ENCODE results near the gene C19orf81. TPM values are rescaled to one million over a fixed set of nuclear protein-coding genes. Genes with fewer than 3 reads are reported as not detected.
"Not testable (repeated sequence)": the region's sequence is repeated elsewhere in the genome, so short reads cannot be mapped to it uniquely, and the experiment has no call there.

C19orf81 gene
- total and polyA plus RNA-seq, 7 donors = 0.50 to 1.8 (median 1.0) TPM; not detected in 3

- no peak for ATAC-seq
- no peak for TF ChIP-seq CTCF (IDR thresholded peaks at IDR 0.05)
- intact Hi-C loops (cut with DNase I) = no loop called here
- Histone ChIP-seq H3K4me3 (no peak overlapping the region), H3K36me3 (ENCODE audit: insufficient read depth in 1 of 2, low read depth in 1 of 2) (no peaks in the 10 kb centered on the region), H3K27ac (no peak overlapping the region), H3K9me3 (no peaks in the 10 kb centered on the region), H3K27me3 (ENCODE audit: insufficient read depth in 3 of 3, low read length in 2 of 3) (peaks cover 0 to 34% (median 5%) of the 10 kb centered on the region in 3 donors), H3K4me1 (no peaks in the 10 kb centered on the region)
- no peak for DNase-seq
- 84 to 89% (median 88%) methylated on average over 4 of the region's 4 CpGs for whole genome bisulfite sequencing, 3 donors
These were observed 46.3 kb upstream of the C19orf81 start for GRCh38 chr19:50602935-50603334.

DNA sequence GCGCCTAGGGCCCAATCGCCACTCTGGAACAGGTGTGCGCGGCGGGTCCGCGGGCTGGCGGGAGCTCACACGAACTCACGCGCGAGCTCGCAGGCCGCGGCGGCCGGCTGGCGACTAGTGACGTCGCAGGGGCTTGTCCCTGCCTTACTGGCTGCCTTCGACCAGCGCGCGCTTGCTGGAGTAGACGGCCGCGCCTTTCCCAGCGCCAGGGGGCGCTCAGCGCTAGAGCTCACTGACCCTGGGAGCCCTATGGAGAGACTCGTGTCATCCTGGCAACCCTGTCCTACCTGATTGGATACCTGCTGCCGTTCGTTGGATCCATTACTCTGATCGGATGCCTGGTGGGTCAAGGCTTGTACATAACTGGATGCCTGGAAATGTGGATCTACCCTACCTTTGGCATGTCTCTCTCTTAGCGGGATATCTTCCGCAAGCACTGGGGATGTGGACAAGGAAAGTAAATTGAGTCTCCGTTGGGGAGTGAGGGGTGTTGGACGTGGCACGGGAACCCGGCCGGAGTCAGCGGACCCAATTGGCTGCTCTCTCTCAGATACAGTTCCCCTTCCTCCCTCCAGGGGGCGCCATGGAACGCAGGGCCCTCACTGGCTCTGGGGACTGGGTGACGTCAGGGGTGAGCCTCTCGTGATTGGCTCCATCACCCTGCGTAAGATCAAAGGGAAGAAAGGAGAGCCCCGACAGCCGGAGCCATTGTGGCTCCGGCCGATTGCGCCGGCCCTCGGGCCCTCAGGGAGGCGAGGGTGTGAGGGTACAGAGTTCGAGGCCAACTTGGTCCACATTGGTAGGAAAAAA, 44.8 kb upstream of the C19orf81 start:
- H3K27ac ChIP-seq; H3K9me3 ChIP-seq; intact Hi-C loops (cut with DNase I); DNase-seq; ATAC-seq; H3K4me1 ChIP-seq; H3K36me3 ChIP-seq (ENCODE audit: insufficient read depth in 1 of 2, low read depth in 1 of 2); H3K4me3 ChIP-seq: not testable (repeated sequence)
- WGBS, 3 donors = 44 to 54% methylated on average over 31 to 47 of the region's 56 CpGs; no CpG with 5 or more reads in 1 of the 3 donors
- peaks cover 0 to 34% (median 5%) of the 10 kb centered on the region in 3 donors for H3K27me3 ChIP-seq (ENCODE audit: insufficient read depth in 3 of 3, low read length in 2 of 3)

- ATAC-seq; DNase-seq; H3K36me3 ChIP-seq (ENCODE audit: insufficient read depth in 1 of 2, low read depth in 1 of 2); intact Hi-C loops (cut with DNase I); H3K4me3 ChIP-seq; H3K4me1 ChIP-seq; H3K27ac ChIP-seq; H3K9me3 ChIP-seq: not testable (repeated sequence)
- peaks cover 0 to 30% (median 5%) of the 10 kb centered on the region in 3 donors for H3K27me3 ChIP-seq (ENCODE audit: insufficient read depth in 3 of 3, low read length in 2 of 3)
- 30 to 43% (median 35%) methylated on average over 34 to 50 of the region's 58 CpGs for WGBS, 3 donors
These were observed 43.0 kb upstream of the C19orf81 start for GRCh38 chr19:50606059-50606836.

DNA sequence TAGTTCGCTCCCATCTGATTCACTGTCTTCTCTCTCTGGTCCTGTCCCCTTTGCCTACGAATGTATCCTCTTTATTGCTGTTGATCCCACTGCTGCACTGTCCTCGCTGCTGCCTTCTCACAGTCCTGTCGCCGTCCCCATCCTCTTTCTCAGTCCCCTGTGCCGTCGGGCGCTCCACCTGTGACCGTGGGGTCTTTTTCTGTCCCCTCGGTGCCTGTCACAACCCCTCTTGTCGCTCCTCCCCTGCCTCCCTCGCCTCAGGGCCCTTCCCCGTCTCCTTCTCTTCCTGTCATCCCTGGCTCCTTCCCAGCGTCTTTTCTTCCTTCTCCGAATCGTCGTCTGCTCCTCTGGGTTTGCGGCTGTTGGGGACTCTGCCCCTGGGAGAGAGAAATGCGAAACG, 41.9 kb upstream of the C19orf81 start:
- no peak for ATAC-seq
- Histone ChIP-seq H3K27me3 (ENCODE audit: insufficient read depth in 3 of 3, low read length in 2 of 3) (peaks cover 0 to 20% (median 3%) of the 10 kb centered on the region in 3 donors), H3K4me1 (no peaks in the 10 kb centered on the region), H3K27ac (no peak overlapping the region), H3K36me3 (ENCODE audit: insufficient read depth in 1 of 2, low read depth in 1 of 2) (no peaks in the 10 kb centered on the region), H3K4me3 (no peak overlapping the region), H3K9me3 (no peaks in the 10 kb centered on the region)
- intact Hi-C loops (cut with DNase I) = no loop called here
- WGBS, 3 donors = 57 to 63% (median 62%) methylated on average over 20 of the region's 20 CpGs
- no peak for TF ChIP-seq CTCF (IDR thresholded peaks at IDR 0.05)
- no peak for DNase-seq

DNA sequence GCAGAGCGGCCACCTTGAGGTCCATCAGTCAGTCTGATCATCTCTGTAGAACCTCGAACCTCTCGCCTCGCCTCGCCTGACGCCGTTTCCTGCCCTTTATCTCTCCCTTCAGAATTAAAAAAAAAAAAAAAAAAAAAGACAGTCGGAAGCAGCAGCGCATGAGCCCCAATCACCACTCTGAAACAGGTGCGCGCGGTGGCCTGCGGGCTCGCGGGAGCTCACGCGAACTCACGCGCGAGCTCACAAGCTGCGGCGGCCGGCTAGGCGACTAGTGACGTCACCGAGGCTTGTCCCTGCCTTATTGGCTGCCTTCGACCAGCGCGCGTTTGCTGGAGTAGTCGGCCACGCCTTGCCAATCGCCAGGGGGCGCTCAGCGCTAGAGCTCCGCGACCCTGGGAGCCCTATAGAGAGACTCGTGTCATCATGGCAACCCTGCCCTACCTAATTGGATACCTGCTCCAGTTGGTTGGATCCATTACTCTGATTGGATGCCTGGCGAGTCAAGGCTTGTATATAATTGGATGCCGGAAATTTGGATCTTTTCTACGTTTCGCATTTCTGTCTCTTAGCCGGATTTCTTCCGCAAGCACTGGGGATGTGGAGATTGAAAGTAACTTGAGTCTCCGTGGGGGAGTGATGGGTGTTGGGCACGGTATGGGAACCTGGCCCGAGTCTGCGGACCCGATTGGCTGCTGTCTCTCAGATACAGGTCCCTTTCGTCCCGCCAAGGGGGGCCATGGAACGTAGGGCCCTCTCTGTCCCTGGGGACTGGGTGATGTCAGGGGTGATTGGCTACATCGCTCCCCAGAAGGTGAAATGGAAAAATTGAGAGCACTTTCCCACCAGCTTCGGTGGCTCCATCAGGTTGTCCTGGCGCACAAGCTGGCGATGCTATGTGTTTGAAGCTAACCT, 41.1 kb upstream of the C19orf81 start:
- DNase-seq (peak; percentile 58 to 74), ATAC-seq (peak in 2 of 4 donors; percentile 63 to 66)
- WGBS, 3 donors = 9 to 14% (median 13%) methylated on average over 52 to 56 of the region's 56 CpGs
- intact Hi-C loops (cut with DNase I) = no loop called here
- no peaks in the 10 kb centered on the region for H3K36me3 ChIP-seq (ENCODE audit: insufficient read depth in 1 of 2, low read depth in 1 of 2)
- H3K4me1 ChIP-seq = no peaks in the 10 kb centered on the region
- H3K27me3 ChIP-seq (ENCODE audit: insufficient read depth in 3 of 3, low read length in 2 of 3) = peaks cover 0 to 13% (median 3%) of the 10 kb centered on the region in 3 donors
- no peak for TF ChIP-seq CTCF (IDR thresholded peaks at IDR 0.05)
- H3K9me3 ChIP-seq = no peaks in the 10 kb centered on the region
- H3K4me3 ChIP-seq = no peak overlapping the region
- no peak overlapping the region for H3K27ac ChIP-seq

- H3K36me3 ChIP-seq (ENCODE audit: insufficient read depth in 1 of 2, low read depth in 1 of 2); intact Hi-C loops (cut with DNase I); H3K9me3 ChIP-seq; H3K27ac ChIP-seq; DNase-seq; H3K27me3 ChIP-seq (ENCODE audit: insufficient read depth in 3 of 3, low read length in 2 of 3); ATAC-seq; H3K4me1 ChIP-seq; H3K4me3 ChIP-seq: not testable (repeated sequence)
- 58 to 69% (median 68%) methylated on average over 11 of the region's 11 CpGs for WGBS, 3 donors
These were observed 36.5 kb upstream of the C19orf81 start for GRCh38 chr19:50612504-50613404.

DNA sequence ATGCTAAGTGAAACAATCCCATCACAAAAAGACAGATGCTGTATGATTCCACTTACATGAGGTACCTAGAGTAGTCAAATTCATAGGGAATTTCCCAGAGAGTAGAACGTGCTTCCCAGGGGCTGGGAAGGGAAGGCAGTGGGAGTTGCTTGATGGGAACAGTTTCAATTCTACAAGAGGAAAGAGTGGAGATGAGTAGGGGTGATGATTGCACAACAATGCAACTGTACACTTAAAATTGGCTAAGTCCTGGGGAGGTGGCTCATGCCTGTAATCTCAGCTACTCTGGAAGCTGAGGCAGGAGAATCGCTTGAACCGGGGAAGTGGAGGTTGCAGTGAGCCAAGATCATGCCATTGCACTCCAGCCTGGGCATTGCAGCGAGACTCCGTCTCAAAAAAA, 30.9 kb upstream of the C19orf81 start:
- H3K27ac ChIP-seq; intact Hi-C loops (cut with DNase I); H3K27me3 ChIP-seq (ENCODE audit: insufficient read depth in 3 of 3, low read length in 2 of 3); DNase-seq; H3K4me3 ChIP-seq; H3K9me3 ChIP-seq; ATAC-seq; H3K36me3 ChIP-seq (ENCODE audit: insufficient read depth in 1 of 2, low read depth in 1 of 2); H3K4me1 ChIP-seq: not testable (repeated sequence)
- WGBS, 3 donors = 77 to 88% (median 78%) methylated on average over 4 of the region's 5 CpGs
